GM12878 (cell line): ENCODE data around the gene RB1. TPM values are rescaled to one million over a fixed set of nuclear protein-coding genes. Genes with fewer than 3 reads are reported as not detected.

Experiments used
- ATAC-seq: fragments of 200-7000 bp; cut with Tn5 transposase; 3 replicates; pipeline ENCODE4 v1.9.1; 2020; ENCODE audit warnings: mild to moderate bottlenecking, moderate library complexity
- BruUV-seq: library from RNA; stranded (reverse); fragments of 400-500 nt; replicated peaks from 2 replicates; lab custom pipeline; 2021; lab: Mats Ljungman, UMichigan
- CTCF ChIA-PET: fragments of 300-600 bp; sonication (Branson Sonifier 250); formaldehyde crosslinking; extraction: SDS; loops from one replicate; lab custom pipeline; 2021; ENCODE audit warnings: inconsistent platforms; lab: Yijun Ruan, JAX
- POLR2A ChIA-PET: fragments of 350-600 bp; formaldehyde crosslinking; extraction: SDS; loops from one replicate; lab custom pipeline; 2021; ENCODE audit warnings: inconsistent platforms; lab: Charles Lee
- RAD21 ChIA-PET: fragments of 300-600 bp; sonication (Branson Sonifier 250); formaldehyde crosslinking; loops from one replicate; lab custom pipeline; 2023; ENCODE audit warnings: antibody characterized with exemption; ENCODE audit not compliant: unreplicated experiment; lab: Charles Lee
- SMC1A ChIA-PET: fragments of 300-600 bp; sonication (Branson Sonifier 250); formaldehyde crosslinking; loops from one replicate; lab custom pipeline; 2023; ENCODE audit not compliant: unreplicated experiment, uncharacterized antibody; lab: Charles Lee
- DNase-seq: peaks from one replicate; pipeline ENCODE4 v3.0.0-alpha.2; 2011; ENCODE audit warnings: low read depth, low spot score
- FAIRE-seq: peaks from 3 replicates; lab custom pipeline; 2011; peaks lifted over from hg19 to GRCh38; lab: Jason Lieb, UNC
- H2AFZ ChIP-seq: 2 replicates; pipeline ENCODE4 v1.6.0; 2011; ENCODE audit warnings: low read depth, low read length, control low read depth; ENCODE audit not compliant: control insufficient read depth
- H3K27ac ChIP-seq: 2 replicates; pipeline ENCODE4 v1.5.1; 2011; ENCODE audit warnings: control low read depth; ENCODE audit not compliant: control insufficient read depth, insufficient read depth
- H3K27me3 ChIP-seq, 2 experiments: replicated peaks in 1 of 2; 2 replicates each; pipeline versions ENCODE4 v1.6.0 to v1.6.1; 2011; ENCODE audit warnings: low read length in 1 of 2; ENCODE audit not compliant: control insufficient read depth in 2 of 2, insufficient read depth in 2 of 2
- H3K36me3 ChIP-seq, 2 experiments: 2 replicates each; pipeline ENCODE4 v1.5.1; 2011; ENCODE audit warnings: low read length in 1 of 2; ENCODE audit not compliant: control insufficient read depth in 2 of 2, insufficient read depth in 2 of 2
- H3K4me1 ChIP-seq: 2 replicates; pipeline ENCODE4 v1.6.1; 2011; ENCODE audit warnings: mild to moderate bottlenecking, low read length, moderate library complexity, mixed read lengths; ENCODE audit not compliant: control insufficient read depth, insufficient read depth
- H3K4me2 ChIP-seq: 2 replicates; pipeline ENCODE4 v1.6.0; 2011; ENCODE audit warnings: control low read depth; ENCODE audit not compliant: control insufficient read depth, insufficient read depth
- H3K4me3 ChIP-seq: fragments of 200-600 bp; sonication (generic); 2 replicates; pipeline ENCODE4 v1.5.1; 2016
- H3K79me2 ChIP-seq: 2 replicates; pipeline ENCODE4 v1.6.0; 2011; ENCODE audit warnings: low read length; ENCODE audit not compliant: control insufficient read depth, insufficient read depth
- H3K9ac ChIP-seq: 2 replicates; pipeline ENCODE4 v1.8.0; 2011; ENCODE audit warnings: low read length, control low read depth, mixed read lengths; ENCODE audit not compliant: control insufficient read depth, insufficient read depth
- H3K9me3 ChIP-seq: replicated peaks from 3 replicates; pipeline ENCODE4 v1.5.1; 2011; ENCODE audit warnings: mild to moderate bottlenecking, low read length; ENCODE audit not compliant: control insufficient read depth, insufficient read depth
- H4K20me1 ChIP-seq: 2 replicates; pipeline ENCODE4 v1.6.0; 2011; ENCODE audit not compliant: control insufficient read depth, insufficient read depth
- CHD4 ChIP-seq: fragments of 200-600 bp; sonication (generic); IDR thresholded peaks from 2 replicates; pipeline ENCODE4 v1.6.1; 2016; ENCODE audit warnings: mild to moderate bottlenecking
- GATAD2B ChIP-seq: fragments of 450-650 bp; conservative IDR thresholded peaks from 2 replicates; pipeline ENCODE4 v1.6.1; 2017; ENCODE audit warnings: low read depth, mild to moderate bottlenecking, moderate library complexity
- IKZF2 ChIP-seq, 2 experiments: fragments of 450-650 bp; IDR thresholded peaks; 2 replicates each; pipeline ENCODE4 v1.6.1; 2017; ENCODE audit warnings: mild to moderate bottlenecking in 2 of 2, moderate library complexity in 2 of 2
- RCOR1 ChIP-seq: conservative IDR thresholded peaks from 2 replicates; pipeline ENCODE4 v1.6.1; 2012; ENCODE audit warnings: low read depth, low read length, improper control_type of control experiment
- ZNF217 ChIP-seq: fragments of 450-650 bp; IDR thresholded peaks from 2 replicates; pipeline ENCODE4 v1.6.1; 2017; ENCODE audit warnings: antibody characterized with exemption, mild to moderate bottlenecking
- WGBS: methylation state at CpG from one replicate; pipeline ENCODE4 v1.1.6; 2016; ENCODE audit warnings: low lambda C conversion rate; ENCODE audit not compliant: insufficient replicate concordance, insufficient coverage; ENCODE audit errors: missing lambda C conversion rate; 5-methylcytosine and 5-hydroxymethylcytosine counted together
- in situ Hi-C: fragments of 300-500 bp; cut with MboI; formaldehyde crosslinking; loops from 9 replicates; pipeline ENCODE4 v1.14.3; 2018; ENCODE audit warnings: mixed read lengths
- intact Hi-C: fragments of 100-400 bp; cut with micrococcal nuclease; formaldehyde crosslinking; loops from one replicate; pipeline ENCODE4 v1.14.2; 2022; ENCODE audit not compliant: unreplicated experiment
- polyA plus RNA-seq, 11 experiments: library from polyadenylated mRNA; depleted of rRNA in 4 of 11; unstranded in 6 of 11; stranded (reverse) in 5 of 11; fragments of >200 nt; fragmentation: Nextera tagmentation in 4 of 11; fragmentation: Illumina TruSeq in 1 of 11; extraction: Ambion mirVana in 4 of 11; extraction: Trizol in 1 of 11; gene quantifications; 1 replicate in 1 of 11; 2 replicates in 10 of 11; pipeline versions ENCODE4 v1.2.1 to v1.2.3, GENCODE V29; 2011 to 2016; ENCODE audit warnings: inconsistent platforms in 2 of 11, missing spikeins in 2 of 11, low read depth in 1 of 11
- total RNA-seq, 4 experiments: library from RNA; depleted of rRNA in 3 of 4; stranded (reverse); fragments of >200 nt in 3 of 4; fragmentation: Illumina TruSeq in 1 of 4; extraction: Trizol in 1 of 4; gene quantifications; 2 replicates each; pipeline versions ENCODE4 v1.2.1 to v1.2.3, GENCODE V29; 2013 to 2021

Gene RB1
- total and polyA plus RNA-seq, 10 of the 15 experiments (the other 5 are each of a cell fraction or from before 2014, with no cell fraction given): 2.8 to 45.0 (median 8.3) TPM

- in situ Hi-C loops: no loop called here
- intact Hi-C loops: no loop called here
- Histone ChIP-seq H3K4me2 (0 out of 2 replicates have a peak overlapping the region, but pooled peaks have one; percentile 17), H3K36me3 (no peaks in the 10 kb centered on the region), H3K27ac (no peak overlapping the region), H3K79me2 (no peaks in the 10 kb centered on the region), H3K9ac (no peak overlapping the region), H3K9me3 (peaks cover 1% of the 10 kb centered on the region; the same call in 2 of the 3 replicates), H3K4me1 (peaks cover 14% of the 10 kb centered on the region), H4K20me1 (no peaks in the 10 kb centered on the region), H2AFZ (no peak overlapping the region), H3K4me3 (no peak overlapping the region), H3K27me3 (no peaks in the 10 kb centered on the region)
- WGBS: 98% methylated on average over 3 of the region's 3 CpGs
- SMC1A ChIA-PET: interaction anchor here (0.9 to 1.2 kb wide), 4 partner anchors 9 to 149 kb away, joined by 3 to 4 read pairs (median 3); partner anchors contain the start of gene LPAR6
- POLR2A ChIA-PET: interaction anchor here (0.8 kb wide), 1 partner anchor 15 kb away, joined by 3 read pairs; no protein-coding TSS in a partner anchor
- no TSS peak for BruUV-seq
- DNase-seq (no peak), FAIRE-seq (no peak), ATAC-seq (peak; percentile 49)
- RAD21 ChIA-PET: no interaction called here
- no peak for TF ChIP-seq GATAD2B
- CTCF ChIA-PET: interaction anchor here (0.6 to 1.6 kb wide), 4 partner anchors 11 to 501 kb away, joined by 3 to 5 read pairs (median 3); partner anchors contain the start of genes LPAR6 and MED4
Observed at GRCh38 chr13:48429036-48429435, 125.5 kb downstream of the RB1 start.

GRCh38 chr13:48429886-48430285 is 126.3 kb downstream of the RB1 start:
- ChIA-PET RAD21 (no interaction called here), POLR2A (no interaction called here), CTCF (interaction anchor here (0.6 to 1.6 kb wide), 5 partner anchors 10 to 502 kb away, joined by 3 to 5 read pairs (median 3); partner anchors contain the start of gene LPAR6), SMC1A (interaction anchor here (0.8 to 1.5 kb wide), 2 partner anchors 10 to 60 kb away, joined by 3 read pairs; no protein-coding TSS in a partner anchor)
- H3K4me1 ChIP-seq: peaks cover 14% of the 10 kb centered on the region
- no peaks in the 10 kb centered on the region for H4K20me1 ChIP-seq
- H3K27me3 ChIP-seq: no peaks in the 10 kb centered on the region
- DNase-seq: no peak
- FAIRE-seq: no peak
- in situ Hi-C loops: no loop called here
- peak; percentile 78 for ATAC-seq
- no peak overlapping the region for H2AFZ ChIP-seq
- no TSS peak for BruUV-seq
- H3K4me2 ChIP-seq: peak overlapping the region; percentile 66
- H3K9ac ChIP-seq: no peak overlapping the region
- intact Hi-C loops: no loop called here
- no peak overlapping the region for H3K27ac ChIP-seq
- H3K9me3 ChIP-seq: peaks cover 1% of the 10 kb centered on the region; the same call in 2 of the 3 replicates
- no peaks in the 10 kb centered on the region for H3K79me2 ChIP-seq
- no peaks in the 10 kb centered on the region for H3K36me3 ChIP-seq
- TF ChIP-seq IKZF2 (IDR thresholded peaks at IDR 0.05) (peak in 1 of 2 experiments; percentile 18; a peak in 1 of 4 replicates), RCOR1 (no peak), ZNF217 (0 out of 2 replicates have a peak, but pooled peaks have one; percentile 28), CHD4 (no peak)
- H3K4me3 ChIP-seq: no peak overlapping the region
